Astrocyte (in vitro differentiated cells and primary cell): ENCODE data around the gene MOXD1.

ENCODE experiments used
- CTCF ChIP-seq: IDR thresholded peaks from 2 replicates; pipeline ENCODE4 v1.5.1; 2011; ENCODE audit warnings: low read depth, mild to moderate bottlenecking, inconsistent platforms, low read length, moderate library complexity; ENCODE audit not compliant: insufficient read depth
- EZH2 ChIP-seq: IDR thresholded peaks from 2 replicates; pipeline ENCODE4 v1.6.1; 2012; ENCODE audit warnings: mild to moderate bottlenecking, low read length, inconsistent platforms; ENCODE audit not compliant: insufficient read depth

- TF ChIP-seq CTCF (no peak), EZH2 (no peak)
Observed at GRCh38 chr6:132344811-132345210, 56.5 kb downstream of the MOXD1 start.
